GM12874 (cell line): ENCODE results near the gene RRAS2.

Experiments used
- CTCF ChIP-seq: IDR thresholded peaks from 2 replicates; pipeline ENCODE4 v1.5.1; 2011; ENCODE audit warnings: low read depth, mild to moderate bottlenecking, control low read depth, low read length, moderate library complexity; ENCODE audit not compliant: insufficient read depth

RRAS2 gene

GRCh38 chr11:14388352-14388751 lies 29.4 kb upstream of the RRAS2 start:
- TF ChIP-seq CTCF = no peak

- no peak for TF ChIP-seq CTCF
These were observed 28.0 kb upstream of the RRAS2 start for GRCh38 chr11:14386895-14387480.

GRCh38 chr11:14386081-14386480 lies 27.1 kb upstream of the RRAS2 start:
- TF ChIP-seq CTCF = no peak

- no peak for TF ChIP-seq CTCF
These were observed 25.4 kb upstream of the RRAS2 start for GRCh38 chr11:14384338-14384737.

- TF ChIP-seq CTCF = no peak
These were observed 23.0 kb upstream of the RRAS2 start for GRCh38 chr11:14381968-14382367.

- no peak for TF ChIP-seq CTCF
These were observed 22.1 kb upstream of the RRAS2 start for GRCh38 chr11:14380947-14381561.

- TF ChIP-seq CTCF = no peak
These were observed 21.3 kb upstream of the RRAS2 start for GRCh38 chr11:14380125-14380936.
